Stimulated activated CD4-positive, alpha-beta T cell treated with anti-CD3 and anti-CD28 coated beads, Interleukin-1b, Interleukin-23, amount 100 ng/mL, for 4 hours (primary cell): Measurements from ENCODE around the gene TRPM1.
"Not testable (repeated sequence)": the region's sequence is repeated elsewhere in the genome, so short reads cannot be mapped to it uniquely, and the experiment has no call there.

ENCODE experiments used
- DNase-seq, 2 donors: peaks; one replicate each; pipeline ENCODE4 v3.0.0-alpha.2; 2020; ENCODE audit warnings: low read depth in 2 of 2

TRPM1 gene

GRCh38 chr15:31125061-31125460 is 23.5 kb upstream of the TRPM1 start:
- no peak for DNase-seq

- DNase-seq, result no peak
Measured at GRCh38 chr15:31116423-31117030, 15.0 kb upstream of the TRPM1 start.

- no peak for DNase-seq
Measured at GRCh38 chr15:31111091-31111647, 9.6 kb upstream of the TRPM1 start.

DNA sequence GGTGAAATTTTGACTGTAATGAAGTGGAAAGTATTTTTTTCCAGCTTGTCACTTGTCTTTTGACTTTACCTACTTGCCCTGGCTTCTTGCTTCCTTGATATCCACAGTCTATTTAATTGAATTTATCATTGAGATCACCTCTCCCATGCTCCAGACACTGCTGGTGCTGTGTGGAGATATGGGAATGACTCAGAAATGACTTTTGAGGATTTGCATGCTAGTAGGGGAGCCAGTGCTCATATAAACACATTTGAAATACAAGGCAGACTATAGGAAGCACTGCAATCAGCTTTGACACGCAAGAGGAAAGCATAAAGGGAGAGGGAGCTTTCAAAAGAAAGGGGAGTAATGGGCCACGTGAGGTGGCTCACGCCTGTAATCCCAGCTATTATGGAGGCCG is 7.3 kb upstream of the TRPM1 start:
- no peak for DNase-seq

DNA sequence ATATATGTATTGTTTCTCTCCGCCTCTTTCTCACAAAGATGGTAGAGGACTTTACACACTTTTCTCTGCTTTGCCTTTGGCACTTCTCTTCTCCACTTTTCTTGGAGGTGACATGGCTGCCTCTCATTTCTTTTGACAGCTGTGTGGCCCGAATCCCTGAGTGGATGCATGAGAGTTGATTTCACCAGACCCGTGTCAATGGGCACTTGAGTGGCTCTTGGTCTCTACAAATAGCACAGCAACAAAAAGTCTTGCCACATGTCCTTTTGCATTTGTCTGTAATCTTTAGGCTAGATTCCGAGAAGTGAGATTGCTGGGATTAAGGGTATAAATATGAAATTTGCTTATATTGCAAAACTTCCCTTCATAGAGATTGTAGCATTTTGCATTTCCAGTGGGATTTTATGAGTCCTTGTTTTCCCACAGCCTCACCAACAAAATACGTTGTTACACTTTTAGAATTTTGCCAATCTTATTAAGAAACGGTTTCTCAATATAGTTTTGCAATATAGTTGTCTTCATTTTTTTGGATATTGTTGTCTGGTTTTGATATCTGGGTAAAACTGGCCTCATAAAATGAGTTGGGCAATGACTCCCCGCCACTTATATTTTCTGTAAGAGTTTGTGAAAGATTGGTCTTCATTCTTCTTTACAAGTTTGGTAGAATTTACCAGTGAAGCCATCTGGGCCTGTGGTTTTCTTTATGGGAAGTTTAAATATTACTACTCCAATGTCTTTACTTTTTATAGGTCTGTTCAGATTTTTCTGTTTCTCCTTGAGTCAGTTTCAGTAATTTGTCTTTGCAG is 5.2 kb upstream of the TRPM1 start:
- no peak for DNase-seq

- no peak for DNase-seq
Measured at GRCh38 chr15:31104003-31104402, 2.5 kb upstream of the TRPM1 start.

DNA sequence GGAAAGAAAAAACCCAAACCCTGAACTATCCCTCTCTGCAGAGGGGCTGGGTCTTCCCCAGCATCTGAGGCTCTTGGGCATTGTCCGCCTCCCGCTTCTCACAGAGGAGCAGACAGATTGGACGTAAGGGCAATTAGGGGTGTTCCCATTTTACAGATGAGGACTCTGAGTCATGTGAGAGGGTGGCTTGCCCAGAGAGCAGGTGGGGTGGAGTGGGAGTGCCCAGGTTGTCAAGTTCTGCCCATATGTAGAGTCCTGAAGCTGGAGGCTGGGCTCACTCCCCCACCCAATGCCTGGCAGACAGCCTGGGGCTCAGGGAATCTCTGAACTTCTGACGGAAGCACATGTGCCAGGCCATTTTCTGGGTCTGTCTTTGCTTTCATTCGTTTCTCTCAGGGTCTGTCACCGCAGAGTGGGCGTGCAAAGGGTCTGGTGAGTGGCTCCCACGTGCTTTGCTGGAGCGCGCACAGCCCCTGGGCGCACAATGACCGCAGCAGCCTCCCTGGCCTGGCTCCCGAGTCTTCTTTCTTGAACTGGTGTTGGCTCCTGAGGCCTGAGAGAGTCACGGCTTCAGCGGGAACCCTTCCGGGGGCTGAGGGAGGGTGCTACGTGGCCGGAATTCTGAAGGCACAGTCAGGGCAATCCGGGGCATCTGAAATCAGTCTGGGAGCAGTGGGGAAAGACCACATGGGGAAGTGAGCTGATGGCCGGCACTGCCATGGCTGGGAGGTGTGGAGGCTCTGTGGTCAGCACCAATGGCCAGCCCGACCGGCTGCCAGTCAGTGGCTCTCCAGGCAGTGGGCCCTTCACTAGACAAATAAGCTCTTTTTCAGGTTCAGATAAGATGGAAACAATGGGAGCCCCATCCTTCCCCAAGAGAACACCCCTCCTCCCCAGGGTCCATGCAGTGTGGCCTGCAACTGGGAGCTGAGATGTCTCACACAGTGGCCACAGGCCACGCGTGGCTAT is 1.1 kb upstream of the TRPM1 start:
- DNase-seq, result no peak

GRCh38 chr15:31102039-31102321 is 455 bp upstream of the TRPM1 start:
- no peak for DNase-seq

GRCh38 chr15:31100738-31101137 is 787 bp downstream of the TRPM1 start:
- DNase-seq, result no peak

DNA sequence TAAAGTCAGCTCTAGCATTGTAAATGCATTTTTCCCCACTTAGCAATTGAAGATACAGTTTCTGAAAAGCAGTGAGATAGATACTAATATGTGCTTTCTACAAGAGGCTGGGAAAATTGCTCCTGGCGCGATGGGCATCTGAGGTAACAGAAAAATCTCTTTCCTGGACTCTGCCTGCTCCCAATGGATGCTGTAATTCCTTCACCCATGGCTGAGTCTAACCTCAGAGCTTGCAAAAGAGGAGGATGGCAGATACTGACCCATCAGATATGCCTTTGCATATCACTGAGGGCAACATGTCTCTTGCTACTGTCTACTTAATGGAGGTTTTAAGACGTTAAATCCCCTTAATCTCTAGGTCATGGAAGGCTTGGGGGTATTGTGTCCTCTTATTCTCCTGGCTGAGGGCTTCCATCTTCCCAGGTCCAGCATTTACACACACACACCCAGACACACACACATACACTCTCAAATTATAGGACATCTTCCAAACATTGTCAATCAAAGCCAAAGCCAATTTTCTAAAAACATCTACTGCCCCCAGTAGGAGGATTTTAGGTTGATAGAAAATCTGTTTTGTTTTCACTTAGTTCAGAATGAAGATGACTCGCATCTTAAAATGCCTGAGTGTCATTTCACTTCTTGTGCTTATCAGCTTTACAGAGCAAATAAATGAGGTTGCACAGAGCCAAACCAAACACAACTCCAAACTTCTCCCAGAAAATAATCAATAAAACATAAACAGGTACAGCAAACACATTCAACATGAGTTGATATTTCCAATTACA is 2.4 kb downstream of the TRPM1 start:
- DNase-seq, result no peak

- no peak for DNase-seq
Measured at GRCh38 chr15:31098491-31098917, 3.0 kb downstream of the TRPM1 start.

DNA sequence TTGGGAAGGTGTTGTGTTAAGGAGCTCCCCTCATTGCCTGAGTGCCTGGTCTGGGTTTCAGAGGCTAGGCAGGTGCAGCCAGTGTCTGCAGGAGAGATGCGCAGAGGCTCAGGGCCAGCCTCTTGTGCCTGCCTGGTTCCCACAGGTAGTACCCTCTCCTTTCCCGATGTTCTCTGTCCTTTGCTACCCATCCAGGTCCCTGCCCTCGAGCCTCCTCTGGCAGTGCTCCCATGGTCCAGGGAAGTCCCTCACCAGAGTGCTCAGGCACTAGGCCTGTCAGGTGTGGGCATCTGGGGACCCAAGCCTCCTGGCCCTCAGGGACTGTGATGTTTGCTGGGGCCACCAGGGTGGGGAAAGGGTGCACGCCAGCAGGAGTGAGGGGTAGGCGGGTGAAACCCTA is 5.0 kb downstream of the TRPM1 start:
- DNase-seq, result no peak

DNA sequence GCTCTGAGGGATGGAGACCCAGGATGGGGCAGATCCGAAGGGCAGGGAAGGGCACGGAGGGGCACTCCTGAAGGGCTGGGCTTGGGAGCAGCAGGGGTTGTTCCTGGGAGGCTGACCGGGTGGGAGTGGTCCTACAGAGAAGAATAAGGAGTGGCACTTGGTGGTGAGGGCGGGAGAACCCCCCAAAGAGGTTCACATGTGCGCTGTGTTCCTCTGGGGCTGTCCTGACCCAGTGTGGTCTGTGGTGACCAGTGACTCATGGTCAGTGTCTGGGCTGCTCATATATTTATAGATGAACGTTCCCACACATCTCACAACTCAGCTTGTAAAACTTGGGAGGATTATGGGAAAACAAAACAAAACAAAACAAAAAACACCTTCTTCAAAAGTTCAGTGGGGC is 10.0 kb downstream of the TRPM1 start:
- no peak for DNase-seq

GRCh38 chr15:31090766-31091165 is 10.8 kb downstream of the TRPM1 start:
- DNase-seq, result no peak

DNA sequence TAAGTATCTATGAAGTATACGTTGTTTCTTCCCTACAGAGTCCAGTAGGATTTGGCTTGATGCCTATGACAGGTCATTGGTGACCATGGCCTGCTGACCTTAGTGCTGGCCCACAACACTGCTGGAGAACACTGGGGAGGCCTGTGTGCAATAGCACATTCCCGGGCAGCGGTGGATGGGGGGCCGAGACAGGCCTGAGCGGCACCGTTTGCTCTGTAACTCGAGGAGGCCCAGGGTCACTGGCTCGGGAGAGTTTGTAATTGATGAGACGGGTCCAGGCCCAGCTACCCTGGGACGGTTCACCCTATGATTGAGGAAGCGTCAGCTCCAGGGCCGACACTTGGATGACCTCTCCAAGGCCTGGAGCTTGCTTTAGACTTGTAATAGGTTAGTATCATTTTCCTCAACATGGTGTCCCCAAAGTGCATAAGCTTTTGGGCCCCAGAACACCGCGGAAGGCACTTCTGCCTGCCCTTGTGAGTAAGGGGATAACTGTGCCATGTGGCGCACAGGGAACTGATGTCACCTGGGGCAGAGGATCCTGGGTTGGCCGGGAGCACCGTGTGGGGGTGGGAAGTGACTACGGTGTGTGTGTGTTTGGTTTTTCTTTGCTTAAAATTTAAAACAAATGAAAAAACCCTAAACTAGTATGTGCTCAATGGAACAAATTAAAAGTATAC is 12.0 kb downstream of the TRPM1 start:
- DNase-seq, result no peak

- DNase-seq, result no peak
Measured at GRCh38 chr15:31088672-31089367, 12.7 kb downstream of the TRPM1 start.

DNA sequence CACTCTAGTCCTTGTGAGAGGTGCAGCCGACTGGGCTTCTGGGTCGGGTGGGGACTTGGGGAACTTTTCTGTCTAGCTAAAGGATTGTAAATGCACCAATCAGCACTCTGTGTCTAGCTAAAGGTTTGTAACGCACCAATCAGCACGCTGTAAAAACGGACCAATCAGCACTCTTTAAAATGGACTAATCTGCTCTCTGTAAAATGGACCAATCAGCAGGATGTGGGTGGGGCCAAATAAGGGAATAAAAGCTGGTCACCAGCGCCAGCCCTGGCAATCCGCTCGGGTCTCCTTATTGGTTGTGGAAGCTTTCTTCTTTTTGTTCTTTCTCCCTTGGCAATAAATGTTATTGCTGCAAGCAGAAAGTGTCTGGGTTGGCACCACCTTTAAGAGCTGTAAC is 13.5 kb downstream of the TRPM1 start:
- DNase-seq, result not testable (repeated sequence)

- DNase-seq, result no peak
Measured at GRCh38 chr15:31086344-31086743, 15.2 kb downstream of the TRPM1 start.

DNA sequence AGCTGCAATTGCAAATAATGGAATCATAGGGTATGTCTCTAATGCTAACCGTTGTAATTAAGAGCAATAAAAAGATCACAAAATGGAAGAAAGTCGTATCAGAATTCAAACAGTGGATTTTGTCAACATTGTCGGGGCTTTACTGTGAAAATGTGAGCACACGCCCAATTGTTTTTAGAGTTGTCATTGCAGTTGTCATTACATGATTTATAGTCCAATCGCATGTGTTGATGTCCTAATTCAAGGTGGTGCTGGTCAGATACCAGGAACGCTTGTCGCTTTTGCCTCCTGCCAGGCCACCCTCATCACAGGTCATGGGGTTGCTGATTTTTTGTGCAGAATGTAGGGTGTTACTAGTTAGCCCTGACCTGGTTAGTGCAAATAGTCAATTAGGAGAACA is 16.2 kb downstream of the TRPM1 start:
- DNase-seq, result no peak

DNA sequence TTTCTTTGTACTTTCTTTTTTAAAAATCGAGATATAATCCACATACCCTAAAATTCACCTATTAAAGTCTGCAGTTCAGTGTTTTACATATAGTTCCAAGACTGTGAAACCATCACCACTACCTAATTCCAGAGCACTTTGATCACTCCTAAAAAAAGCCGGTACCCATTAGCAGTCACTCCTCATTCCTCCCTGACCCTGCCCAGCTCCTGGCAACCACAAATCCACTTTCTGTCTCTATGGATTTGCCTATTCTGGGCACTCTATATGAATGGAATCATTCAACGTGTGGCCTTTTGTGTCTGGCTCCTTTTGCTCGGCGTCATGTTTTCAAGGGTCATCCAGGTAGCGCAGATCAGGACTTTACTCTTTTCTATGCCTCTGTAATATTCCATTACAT is 17.3 kb downstream of the TRPM1 start:
- no peak for DNase-seq
